Measurements from ENCODE around the gene SLC11A1.

GRCh38 chr2:218445602-218446001 is 63.5 kb downstream of the SLC11A1 start:
- TF ChIP-seq CTCF (conservative IDR thresholded peaks at IDR 0.05; ENCODE audit: low read length), result no peak
- no peak for TF ChIP-seq EZH2phosphoT487 (IDR thresholded peaks at IDR 0.05; ENCODE audit: borderline replicate concordance, low read depth, low read length)
